GM18508 (cell line): ENCODE measurements around the gene TMEM170A.

Experiments
- ATAC-seq: cut with Tn5 transposase; IDR thresholded peaks from one replicate; pipeline ENCODE4 v1.9.1; 2021; ENCODE audit warnings: moderate number of reproducible peaks; ENCODE audit not compliant: insufficient read depth, unreplicated experiment

The TMEM170A gene

DNA sequence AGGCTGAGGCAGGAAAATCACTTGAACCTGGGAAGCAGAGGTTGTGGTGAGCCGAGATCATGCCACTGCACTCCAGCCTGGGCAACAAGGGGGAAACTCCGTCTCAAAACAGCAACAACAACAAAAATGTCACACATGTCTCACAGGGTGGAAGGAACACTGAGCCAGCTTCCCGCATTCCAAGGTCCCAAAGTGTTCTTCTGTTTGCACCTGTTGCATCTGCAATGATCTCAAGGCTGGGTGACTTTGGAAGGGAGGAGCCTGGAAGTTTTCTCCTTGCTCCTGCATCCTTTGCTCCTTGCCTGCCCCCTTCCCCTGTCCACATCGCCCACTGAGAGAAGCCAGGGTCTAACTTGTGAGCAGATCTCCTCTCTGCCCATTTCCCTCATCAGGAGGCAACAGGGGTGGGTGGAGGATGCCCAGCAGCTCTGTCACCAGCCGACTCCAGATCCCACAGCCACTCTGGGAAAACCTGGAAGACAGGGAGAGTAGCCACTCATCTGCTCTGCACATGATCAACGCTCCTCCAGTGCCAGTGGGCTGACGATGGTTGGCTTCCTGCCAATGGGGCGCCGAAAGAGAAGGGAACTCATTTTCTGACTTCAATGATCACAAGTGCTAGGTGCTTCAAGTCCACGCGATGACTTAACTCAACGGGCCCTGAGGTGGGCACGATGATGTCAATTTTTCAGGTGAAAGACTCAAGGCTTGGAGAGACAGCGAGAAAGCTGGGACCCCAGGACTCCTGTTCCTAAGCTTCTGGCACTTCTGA, 18.1 kb upstream of the TMEM170A start:
- no peak for ATAC-seq

DNA sequence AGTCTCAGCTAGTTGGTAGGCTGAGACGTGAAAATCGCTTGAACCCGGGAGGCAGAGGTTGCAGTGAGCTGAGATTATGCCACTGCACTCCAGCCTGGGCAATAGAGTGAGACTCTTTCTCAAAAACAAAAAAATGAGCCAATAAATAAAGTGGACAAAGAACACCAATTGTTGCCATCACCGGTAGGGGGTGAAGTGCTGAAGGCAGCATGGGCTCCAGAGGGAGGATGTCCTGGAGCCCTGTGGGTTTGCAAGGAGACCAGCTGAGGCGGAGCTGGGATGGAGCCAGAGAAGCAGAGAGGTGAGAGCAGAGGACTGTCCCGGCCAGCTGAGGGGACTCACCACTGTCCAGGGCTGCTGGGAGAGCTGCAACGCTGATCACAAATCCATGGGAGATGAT, 17.0 kb upstream of the TMEM170A start:
- no peak for ATAC-seq

DNA sequence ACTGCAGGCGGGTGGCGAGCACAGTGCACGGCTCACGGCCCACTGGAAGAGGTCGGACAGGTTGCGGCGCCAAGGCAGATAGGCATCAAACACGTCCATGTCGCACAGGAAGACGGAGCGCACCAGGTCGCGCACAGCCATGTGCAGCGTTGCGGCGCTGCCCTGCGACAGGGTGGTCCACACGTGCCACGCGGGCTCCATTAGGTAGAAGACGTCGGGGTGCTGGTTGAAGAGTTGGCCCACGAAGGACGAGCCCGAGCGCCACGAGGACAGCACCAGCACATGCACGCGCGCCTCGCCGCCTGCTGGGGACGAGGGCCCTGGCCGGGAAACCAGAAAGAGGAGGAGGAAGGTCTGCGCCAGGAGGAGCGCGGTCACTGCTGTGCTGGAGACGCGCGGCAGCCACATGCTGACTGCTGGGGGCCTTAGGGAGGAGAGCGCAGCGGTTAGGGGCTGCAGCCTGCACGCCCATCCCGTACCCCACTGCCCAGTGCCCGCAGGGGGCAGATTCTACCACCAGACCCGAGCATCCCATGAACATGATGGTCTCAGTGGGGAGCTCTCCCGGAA, 15.0 kb upstream of the TMEM170A start:
- ATAC-seq = no peak

DNA sequence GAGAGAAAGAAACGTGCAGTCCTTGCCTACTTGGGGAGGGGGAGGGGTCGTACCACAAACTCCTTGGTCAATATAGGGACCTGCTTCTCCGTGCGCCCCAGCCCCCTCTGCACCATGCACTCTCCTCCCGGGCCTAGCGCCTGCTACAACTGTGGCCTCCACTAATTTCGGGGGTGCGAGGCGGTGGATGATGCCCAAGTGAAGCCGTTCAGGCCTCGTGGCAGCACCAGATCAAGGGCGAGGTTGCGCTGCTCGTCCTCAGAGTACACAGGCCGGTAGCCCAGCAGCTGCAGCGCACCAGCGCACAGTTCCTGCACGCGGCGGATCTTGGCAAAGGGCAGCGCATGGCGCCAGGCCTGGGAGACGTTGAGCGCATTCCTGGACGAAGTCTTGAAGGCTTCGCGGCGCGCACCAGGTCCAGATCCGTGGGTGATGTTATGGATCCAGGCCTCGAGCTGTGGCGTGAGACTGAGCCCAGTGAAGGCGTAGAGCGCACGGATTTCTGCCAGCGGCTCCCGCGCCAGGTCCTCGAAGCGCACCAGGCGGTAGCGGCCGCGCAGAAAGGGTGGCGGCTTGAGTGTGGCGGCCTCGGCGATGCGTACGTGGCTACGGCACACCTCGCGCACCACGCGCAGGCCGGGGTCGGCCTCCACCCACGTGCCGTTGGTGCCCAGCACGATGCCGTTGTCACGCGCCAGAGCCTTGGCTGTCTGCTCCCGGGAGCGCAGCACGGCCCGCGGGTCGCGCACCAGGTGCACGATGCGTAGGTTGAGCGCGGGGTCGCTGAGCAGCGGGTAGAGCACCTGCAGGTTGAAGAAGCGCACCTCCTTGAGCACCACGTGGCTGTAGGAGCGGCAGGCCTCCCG, 14.2 kb upstream of the TMEM170A start:
- no peak for ATAC-seq

DNA sequence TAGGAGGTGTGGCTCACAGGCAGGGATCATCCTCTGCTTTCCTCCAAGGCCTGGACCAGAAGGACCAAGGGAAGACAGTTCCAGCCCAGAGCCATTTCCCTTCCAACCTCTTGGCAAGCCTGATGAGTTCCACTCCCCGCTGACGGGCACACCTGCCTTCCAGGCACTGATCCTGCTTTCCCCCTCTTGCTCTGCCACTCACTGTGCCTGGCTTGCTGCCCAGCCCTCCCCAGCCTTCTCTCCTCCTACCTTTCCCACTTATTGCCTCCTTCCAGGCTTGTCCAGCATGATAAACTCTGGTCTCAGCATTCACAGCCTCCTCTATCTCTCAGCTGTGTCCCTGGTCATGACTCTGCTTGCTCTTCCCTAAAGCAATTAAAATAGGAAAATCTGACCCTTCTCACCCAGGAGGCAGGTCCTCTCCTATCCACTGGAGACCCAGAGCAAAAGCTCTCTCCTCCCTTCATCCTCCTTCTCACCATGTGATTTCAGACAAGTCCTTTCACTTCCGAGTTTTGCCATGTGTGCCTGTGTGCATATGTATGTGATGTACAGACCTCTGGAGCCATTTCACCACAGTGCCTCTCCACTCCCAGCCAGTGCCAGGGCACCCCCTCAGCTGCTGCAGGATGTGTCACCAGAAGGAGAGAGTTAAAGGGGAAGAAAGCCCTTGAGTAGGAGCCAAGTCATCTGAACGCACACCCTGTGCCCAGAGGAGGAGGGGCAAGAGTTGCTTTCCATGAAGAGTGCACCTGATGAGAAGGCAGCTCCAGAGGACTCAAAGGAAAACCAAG, 13.4 kb upstream of the TMEM170A start:
- no peak for ATAC-seq

DNA sequence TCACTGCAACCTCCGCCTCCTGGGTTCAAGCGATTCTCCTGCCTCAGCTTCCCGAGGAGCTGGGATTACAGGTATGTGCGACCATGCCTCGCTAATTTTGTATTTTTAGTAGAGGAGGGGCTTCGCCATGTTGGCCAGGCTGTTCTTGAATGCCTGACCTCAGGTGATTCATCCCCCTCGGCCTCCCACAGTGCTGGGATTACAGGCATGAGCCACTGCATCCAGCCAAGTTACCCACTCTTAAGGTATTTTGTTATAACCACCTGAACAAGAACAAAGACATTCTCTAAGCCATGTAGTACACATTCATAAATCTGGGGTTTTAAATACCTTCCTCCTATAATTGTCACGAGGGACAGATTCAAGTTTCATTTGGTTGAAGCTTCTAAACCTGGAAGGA, 12.3 kb upstream of the TMEM170A start:
- no peak for ATAC-seq

DNA sequence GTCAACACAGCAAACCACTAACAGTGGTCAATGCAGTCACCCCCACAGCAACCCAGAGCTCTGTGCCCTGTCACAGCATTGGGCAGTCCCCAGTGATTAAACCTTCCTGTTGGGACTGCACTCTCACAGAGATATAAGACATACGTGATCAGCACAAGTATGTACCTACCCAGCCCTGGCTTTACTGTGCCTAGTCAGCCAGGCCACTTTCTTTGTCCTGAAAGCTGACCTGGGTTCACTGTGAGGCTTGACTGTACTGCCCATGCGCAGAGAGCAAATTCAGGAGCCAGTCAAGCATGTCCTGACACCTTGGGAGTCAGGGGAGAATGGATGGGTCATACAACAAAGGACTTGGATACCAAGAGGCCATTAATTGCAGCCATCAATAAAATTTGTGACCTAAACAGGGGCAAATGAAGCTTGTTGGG, 10.9 kb upstream of the TMEM170A start:
- no peak for ATAC-seq

DNA sequence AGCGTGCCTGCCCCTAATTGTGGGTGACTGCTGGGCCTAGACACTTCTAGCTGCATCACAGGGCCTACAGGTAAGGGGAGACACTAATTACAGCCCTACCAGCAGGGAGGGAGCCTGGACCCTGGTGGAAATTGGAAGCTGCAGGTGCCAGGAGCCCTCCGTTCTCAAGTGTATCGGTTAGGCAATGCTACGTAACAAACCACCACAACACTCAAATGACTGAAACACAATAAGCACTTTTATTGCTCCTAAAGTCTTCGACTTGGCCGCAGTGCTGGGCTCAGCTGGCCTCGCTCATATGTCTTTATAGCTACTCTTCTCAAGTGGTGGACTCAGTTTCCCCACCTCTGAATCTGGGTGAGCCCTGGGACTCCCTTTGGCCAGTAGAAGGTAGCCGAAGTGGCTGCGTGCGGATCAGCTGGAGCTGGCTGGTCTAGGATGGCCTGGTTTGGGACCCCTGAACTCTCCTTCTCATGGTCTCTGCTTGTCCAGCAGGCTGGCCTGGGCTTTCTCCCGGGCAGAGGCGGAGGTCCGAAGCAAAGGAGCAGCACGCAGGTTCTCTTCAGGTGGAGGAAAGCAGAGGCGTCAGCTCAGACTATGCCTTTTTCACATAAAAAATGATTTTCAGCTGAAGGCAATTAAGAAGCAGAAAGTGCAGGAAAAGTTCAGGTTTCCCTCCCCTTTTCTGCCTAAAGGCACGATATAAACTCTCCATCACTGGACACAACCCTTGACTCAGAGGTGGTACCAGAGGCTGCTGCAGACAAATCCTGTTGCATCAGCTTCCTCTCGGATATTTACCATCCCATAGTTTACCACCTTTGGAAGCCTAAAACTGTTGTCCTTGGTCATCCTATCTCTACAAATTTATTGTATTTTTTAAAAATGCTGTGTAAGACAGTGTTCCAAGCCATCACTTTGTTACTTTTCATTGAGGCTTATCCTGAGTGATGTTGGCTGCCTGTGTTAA, 8.7 kb upstream of the TMEM170A start:
- ATAC-seq = no peak

DNA sequence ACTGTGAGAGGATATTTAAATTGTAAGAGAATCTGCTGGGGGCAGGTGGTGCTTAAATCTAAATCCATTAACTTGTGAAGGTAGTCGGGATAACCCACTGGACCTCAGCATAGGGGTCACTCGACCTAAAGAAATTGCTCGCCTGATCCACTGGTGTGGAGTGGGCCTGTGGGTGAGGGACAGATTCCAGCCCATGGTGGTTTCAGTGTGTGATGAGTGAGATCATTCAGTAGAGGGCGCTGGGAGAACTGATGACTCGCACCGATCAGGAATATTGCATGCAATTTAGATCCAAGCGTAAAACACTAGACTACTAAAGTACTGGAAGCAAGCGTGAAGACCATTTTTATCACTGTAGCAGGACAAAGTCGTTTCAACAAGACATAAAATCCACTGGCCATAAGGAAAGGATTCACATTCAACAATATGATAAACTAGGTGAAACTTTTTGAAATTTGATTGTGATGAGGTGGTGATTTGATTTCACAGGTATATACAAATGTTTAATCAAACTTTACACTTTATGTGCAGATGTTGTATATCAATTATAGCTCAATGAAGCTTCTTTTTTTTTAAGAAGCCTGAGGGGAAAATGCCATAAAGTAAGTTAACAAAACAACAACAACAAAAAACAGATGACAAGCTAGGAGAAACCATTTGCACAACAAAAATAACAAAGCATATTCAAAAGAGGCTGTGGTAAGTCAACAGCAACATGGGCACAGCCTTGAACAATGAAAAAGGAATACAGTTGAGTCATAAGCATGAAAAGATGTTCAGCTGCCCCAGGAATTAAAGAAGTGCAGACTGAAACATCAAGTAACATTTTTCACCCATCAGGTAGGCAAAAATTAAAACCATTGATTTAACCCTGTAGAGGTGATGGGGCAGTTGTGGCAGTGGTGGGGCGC, 7.5 kb upstream of the TMEM170A start:
- no peak for ATAC-seq

DNA sequence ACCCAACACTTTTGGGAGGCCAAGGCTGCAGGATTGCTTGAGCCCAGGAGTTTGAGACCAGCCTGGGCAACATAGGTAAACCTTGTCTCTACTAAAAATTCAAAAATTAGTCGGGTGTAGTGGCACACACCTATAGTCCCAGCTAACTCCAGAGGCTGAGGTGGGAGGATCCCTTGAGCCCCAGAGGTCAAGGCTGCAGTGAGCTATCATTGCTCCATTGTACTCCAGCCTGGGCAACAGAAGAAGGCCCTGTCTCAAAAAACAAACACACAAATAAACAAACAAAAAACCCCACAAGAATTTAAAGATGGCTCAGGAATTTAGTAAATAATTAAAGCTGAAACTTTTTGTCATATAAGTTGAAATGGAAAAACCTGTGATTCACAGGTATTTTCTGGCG, 2.3 kb upstream of the TMEM170A start:
- no peak for ATAC-seq

DNA sequence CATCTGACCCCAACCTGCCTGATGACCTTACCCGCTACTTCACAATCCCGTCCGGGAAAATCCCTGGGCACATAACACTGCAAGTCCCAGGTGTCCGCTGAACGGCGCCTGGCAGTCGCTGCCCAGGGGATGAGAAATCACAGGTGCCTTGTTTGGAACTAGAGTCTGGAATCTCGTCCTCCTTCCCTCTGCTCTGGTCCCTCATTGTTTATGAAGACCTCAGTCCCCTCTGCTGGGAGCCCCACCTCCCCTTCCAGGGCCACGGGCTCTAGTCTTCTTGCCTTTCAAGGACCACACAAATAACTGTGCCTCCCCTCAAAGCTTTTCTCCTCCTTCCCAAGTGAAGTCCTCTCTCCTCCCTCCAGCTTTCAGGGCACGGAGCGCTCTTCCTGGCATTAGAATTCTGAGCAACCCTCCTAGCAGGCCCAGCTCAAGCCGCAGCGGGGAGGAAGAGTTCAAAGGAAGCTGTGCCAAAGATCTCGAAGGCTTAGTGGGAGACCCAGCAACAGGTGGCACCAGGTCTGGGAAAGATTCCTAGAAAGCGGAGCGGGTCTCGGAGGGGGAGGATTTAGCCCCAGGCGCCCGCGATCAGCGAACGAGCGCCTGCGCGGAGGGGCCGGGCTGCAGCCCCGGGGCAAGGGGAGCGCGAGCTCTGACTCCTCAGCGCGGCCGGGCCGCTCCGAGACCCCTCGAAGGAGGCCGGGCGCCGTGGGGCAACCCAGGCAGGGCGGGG, 934 bp downstream of the TMEM170A start:
- peak; percentile 2 for ATAC-seq

DNA sequence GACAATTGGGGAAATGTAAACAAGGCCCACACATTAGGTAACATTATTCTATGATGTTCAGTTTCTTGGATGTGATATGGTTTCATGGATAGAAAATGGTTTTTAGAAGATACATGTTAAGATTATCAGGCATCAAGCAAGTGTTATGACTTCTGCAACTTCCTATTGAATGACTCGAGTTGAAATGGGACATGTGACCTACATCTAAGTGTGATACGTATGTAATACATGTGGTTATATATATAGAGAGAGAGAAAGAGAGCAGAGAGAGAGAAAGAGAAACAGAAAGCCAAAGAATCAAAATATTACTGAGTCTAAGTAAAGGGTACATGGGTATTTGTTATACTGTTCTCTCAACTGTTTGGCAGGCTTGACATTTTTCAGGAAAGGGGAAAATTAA, 1.7 kb downstream of the TMEM170A start:
- ATAC-seq = no peak

DNA sequence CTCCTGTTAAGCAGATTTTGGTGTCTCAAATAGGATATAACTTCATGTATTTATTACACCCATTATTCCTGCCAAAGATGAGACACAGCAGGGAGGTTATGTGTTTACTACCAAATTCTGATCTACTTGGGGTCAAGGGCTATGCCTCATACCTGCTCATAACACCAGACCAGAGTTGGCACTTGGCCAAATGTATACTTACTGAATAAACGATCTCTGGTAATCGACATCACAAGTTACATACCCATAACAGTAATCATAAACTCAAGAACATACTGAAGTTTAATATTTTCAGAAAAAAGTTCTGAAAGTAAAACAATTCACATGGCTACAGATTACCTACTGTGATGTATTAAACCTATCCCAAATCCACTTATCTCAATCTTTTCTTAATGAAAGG, 2.9 kb downstream of the TMEM170A start:
- no peak for ATAC-seq

DNA sequence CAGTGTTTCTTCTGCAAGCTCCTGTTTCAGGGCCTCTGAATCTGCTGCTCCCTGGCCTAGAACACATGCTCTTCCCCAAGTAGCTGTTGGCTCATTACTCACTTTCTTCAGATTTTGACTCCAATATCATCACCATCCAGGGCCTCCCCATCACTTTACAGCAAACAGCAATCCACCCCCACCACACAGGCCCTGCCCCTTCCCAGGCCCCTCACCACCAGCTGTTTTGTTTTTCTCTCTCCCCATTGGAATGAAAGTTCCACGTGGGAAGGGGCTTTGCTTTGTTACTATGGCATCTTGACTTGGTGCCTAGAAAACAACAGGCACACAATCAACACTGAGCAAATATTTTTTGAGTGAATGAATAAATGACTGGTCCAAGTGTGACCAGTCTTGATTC, 4.0 kb downstream of the TMEM170A start:
- no peak for ATAC-seq

DNA sequence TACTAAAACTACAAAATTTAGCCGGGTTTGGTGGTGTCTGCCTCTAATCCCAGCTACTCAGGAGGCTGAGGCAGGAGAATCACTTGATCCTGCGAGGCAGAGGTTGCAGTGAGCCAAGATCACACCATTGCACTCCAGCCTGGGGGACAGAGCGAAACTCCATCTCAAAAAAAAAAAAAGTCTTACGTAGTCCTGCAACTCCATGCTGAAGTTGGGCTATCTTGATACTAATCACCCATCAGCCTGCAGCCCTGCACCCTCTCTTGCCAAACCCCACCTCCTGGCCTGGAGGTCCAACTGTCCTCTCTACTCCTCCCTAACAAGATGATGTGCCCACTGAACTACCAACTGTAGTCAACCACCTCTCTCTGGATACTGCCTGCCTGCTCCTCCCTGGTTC, 4.8 kb downstream of the TMEM170A start:
- ATAC-seq = no peak

DNA sequence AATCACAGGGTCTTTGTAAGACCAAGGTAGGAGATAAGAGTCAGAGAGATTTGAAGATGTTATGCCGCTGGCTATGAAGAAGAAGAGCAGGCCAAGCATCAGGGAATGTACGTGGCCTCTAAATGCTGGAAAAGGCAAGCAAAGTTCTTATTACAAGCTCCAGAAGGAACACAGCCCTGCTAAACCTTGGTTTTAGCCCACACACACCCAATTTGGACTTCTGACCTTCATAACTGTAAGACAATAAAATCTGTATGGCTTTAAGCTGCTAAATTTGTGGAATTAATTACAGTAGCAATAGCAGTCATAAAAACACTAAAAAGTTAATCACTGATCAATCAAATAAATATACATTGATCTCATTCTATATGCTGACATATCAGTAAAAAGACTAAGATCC, 6.0 kb downstream of the TMEM170A start:
- ATAC-seq = no peak

DNA sequence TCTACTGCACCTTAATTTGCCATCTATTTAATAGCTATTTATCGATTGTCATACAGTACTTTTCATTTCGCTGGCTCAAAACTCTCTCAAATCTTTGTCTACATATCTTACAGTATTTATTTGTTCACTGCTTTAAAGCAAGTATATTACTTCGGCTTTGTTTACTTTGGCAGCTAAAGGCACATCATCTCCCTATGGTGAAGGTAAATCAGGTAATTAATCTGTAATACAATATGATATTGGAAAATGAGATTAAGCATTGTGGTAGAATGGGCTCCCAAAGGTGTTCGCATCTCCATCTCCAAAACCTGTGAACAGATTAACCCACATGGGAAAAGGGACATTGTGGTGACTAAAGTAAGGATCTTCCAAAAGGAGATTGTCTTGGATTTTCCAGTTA, 6.5 kb downstream of the TMEM170A start:
- ATAC-seq = no peak
